Measurements from ENCODE around the gene C16orf87. TPM values are rescaled to one million over a fixed set of nuclear protein-coding genes. Genes with fewer than 3 reads are reported as not detected.
A peak's percentile ranks its signal among the peaks of the same experiment; 100 is the strongest.

The C16orf87 gene
- total RNA-seq, 1 donor from 2014 or later, result 28.6 TPM

GRCh38 chr16:46774743-46775177, 56.2 kb downstream of the C16orf87 start:
- Mint-ChIP-seq H3K4me3 (no peak overlapping the region), H3K9me3 (peaks cover 5% of the 10 kb centered on the region), H3K27ac (no peak overlapping the region), H3K4me1 (no peaks in the 10 kb centered on the region), H3K36me3 (no peaks in the 10 kb centered on the region), H3K27me3 (ENCODE audit: low read depth) (no peaks in the 10 kb centered on the region)
- no peak for TF ChIP-seq CTCF (IDR thresholded peaks at IDR 0.05; ENCODE audit: unreplicated experiment)
- no peak for DNase-seq (ENCODE audit: low spot score in 2 of 2, unreplicated experiment in 2 of 2)

GRCh38 chr16:46772463-46772862, 58.5 kb downstream of the C16orf87 start:
- no peak for TF ChIP-seq CTCF (IDR thresholded peaks at IDR 0.05; ENCODE audit: unreplicated experiment)
- H3K4me3 Mint-ChIP-seq, result no peak overlapping the region
- no peak for DNase-seq (ENCODE audit: low spot score in 2 of 2, unreplicated experiment in 2 of 2)
- no peaks in the 10 kb centered on the region for H3K36me3 Mint-ChIP-seq
- H3K4me1 Mint-ChIP-seq, result peaks cover 4% of the 10 kb centered on the region
- no peaks in the 10 kb centered on the region for H3K9me3 Mint-ChIP-seq
- no peaks in the 10 kb centered on the region for H3K27me3 Mint-ChIP-seq (ENCODE audit: low read depth)
- peak overlapping the region; percentile 39 for H3K27ac Mint-ChIP-seq

- Mint-ChIP-seq H3K27me3 (ENCODE audit: low read depth) (no peaks in the 10 kb centered on the region), H3K9me3 (no peaks in the 10 kb centered on the region), H3K36me3 (no peaks in the 10 kb centered on the region), H3K4me3 (no peak overlapping the region), H3K4me1 (peaks cover 4% of the 10 kb centered on the region), H3K27ac (no peak overlapping the region)
- TF ChIP-seq CTCF (IDR thresholded peaks at IDR 0.05; ENCODE audit: unreplicated experiment), result no peak
- DNase-seq (ENCODE audit: low spot score in 2 of 2, unreplicated experiment in 2 of 2), result no peak
Measured at GRCh38 chr16:46768809-46769208, 62.2 kb downstream of the C16orf87 start.

GRCh38 chr16:46765050-46765449, 65.9 kb downstream of the C16orf87 start:
- Mint-ChIP-seq H3K4me3 (no peak overlapping the region), H3K9me3 (no peaks in the 10 kb centered on the region), H3K27me3 (ENCODE audit: low read depth) (no peaks in the 10 kb centered on the region), H3K4me1 (peaks cover 11% of the 10 kb centered on the region), H3K27ac (no peak overlapping the region), H3K36me3 (no peaks in the 10 kb centered on the region)
- TF ChIP-seq CTCF (IDR thresholded peaks at IDR 0.05; ENCODE audit: unreplicated experiment), result no peak
- DNase-seq (ENCODE audit: low spot score in 2 of 2, unreplicated experiment in 2 of 2), result no peak

- TF ChIP-seq CTCF (IDR thresholded peaks at IDR 0.05; ENCODE audit: unreplicated experiment), result no peak
- no peak for DNase-seq (ENCODE audit: low spot score in 2 of 2, unreplicated experiment in 2 of 2)
- Mint-ChIP-seq H3K9me3 (no peaks in the 10 kb centered on the region), H3K27ac (no peak overlapping the region), H3K4me1 (peaks cover 15% of the 10 kb centered on the region), H3K27me3 (ENCODE audit: low read depth) (no peaks in the 10 kb centered on the region), H3K4me3 (no peak overlapping the region), H3K36me3 (no peaks in the 10 kb centered on the region)
Measured at GRCh38 chr16:46763147-46763546, 67.8 kb downstream of the C16orf87 start.

GRCh38 chr16:46762583-46762982, 68.4 kb downstream of the C16orf87 start:
- Mint-ChIP-seq H3K9me3 (no peaks in the 10 kb centered on the region), H3K27ac (no peak overlapping the region), H3K4me3 (no peak overlapping the region), H3K36me3 (no peaks in the 10 kb centered on the region), H3K27me3 (ENCODE audit: low read depth) (no peaks in the 10 kb centered on the region), H3K4me1 (peaks cover 16% of the 10 kb centered on the region)
- no peak for TF ChIP-seq CTCF (IDR thresholded peaks at IDR 0.05; ENCODE audit: unreplicated experiment)
- no peak for DNase-seq (ENCODE audit: low spot score in 2 of 2, unreplicated experiment in 2 of 2)
